ENCODE measurements around the gene MRPL58.
"Not testable (repeated sequence)": the region's sequence is repeated elsewhere in the genome, so short reads cannot be mapped to it uniquely, and the experiment has no call there.

MRPL58 gene

GRCh38 chr17:74972973-74973328 lies 39.5 kb upstream of the MRPL58 start:
- H3K9ac ChIP-seq (ENCODE audit: low read length in 2 of 2), result no peak overlapping the region
- H3K27ac ChIP-seq (ENCODE audit: low read length), result no peak overlapping the region
- peak overlapping the region; percentile 60 to 78 for H3K4me3 ChIP-seq (ENCODE audit: low read length in 2 of 2)
- peaks cover 2 to 4% of the 10 kb centered on the region in 2 donors for H3K27me3 ChIP-seq (ENCODE audit: control insufficient read depth in 1 of 2, insufficient read depth in 2 of 2, low read length in 2 of 2)
- H3K36me3 ChIP-seq (ENCODE audit: control insufficient read depth in 2 of 2, insufficient read depth in 2 of 2, low read length in 2 of 2), result no peaks in the 10 kb centered on the region
- H3K9me3 ChIP-seq (ENCODE audit: control insufficient read depth in 2 of 2, low read length in 2 of 2), result no peaks in the 10 kb centered on the region
- peaks cover 17% of the 10 kb centered on the region for H3K4me1 ChIP-seq (ENCODE audit: control insufficient read depth, insufficient read depth, low read length)

DNA sequence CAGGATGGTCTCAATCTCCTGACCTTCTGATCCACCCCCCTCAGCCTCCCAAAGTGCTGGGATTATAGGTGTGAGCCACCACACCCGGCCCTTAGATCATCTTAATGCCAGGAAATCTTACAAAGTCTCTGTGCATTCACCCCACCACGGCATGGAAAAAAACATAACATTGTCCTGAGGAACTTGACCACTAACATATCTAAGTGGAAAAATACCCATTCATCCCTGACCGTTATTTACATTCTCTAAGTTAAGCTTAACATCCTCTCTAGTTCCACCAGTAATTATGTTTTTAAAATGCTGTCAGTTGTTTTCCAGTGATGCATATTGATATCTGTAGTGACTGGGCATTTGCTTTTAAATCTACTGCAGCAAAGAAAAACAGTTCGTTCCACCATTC lies 36.5 kb upstream of the MRPL58 start:
- no peak overlapping the region for H3K4me3 ChIP-seq (ENCODE audit: low read length in 2 of 2)
- H3K36me3 ChIP-seq (ENCODE audit: control insufficient read depth in 2 of 2, insufficient read depth in 2 of 2, low read length in 2 of 2), result no peaks in the 10 kb centered on the region
- no peak overlapping the region for H3K9ac ChIP-seq (ENCODE audit: low read length in 2 of 2)
- H3K4me1 ChIP-seq (ENCODE audit: control insufficient read depth, insufficient read depth, low read length), result peaks cover 15% of the 10 kb centered on the region
- no peaks in the 10 kb centered on the region for H3K9me3 ChIP-seq (ENCODE audit: control insufficient read depth in 2 of 2, low read length in 2 of 2)
- no peak overlapping the region for H3K27ac ChIP-seq (ENCODE audit: low read length)
- H3K27me3 ChIP-seq (ENCODE audit: control insufficient read depth in 1 of 2, insufficient read depth in 2 of 2, low read length in 2 of 2), result peaks cover 0 to 4% of the 10 kb centered on the region in 2 donors

DNA sequence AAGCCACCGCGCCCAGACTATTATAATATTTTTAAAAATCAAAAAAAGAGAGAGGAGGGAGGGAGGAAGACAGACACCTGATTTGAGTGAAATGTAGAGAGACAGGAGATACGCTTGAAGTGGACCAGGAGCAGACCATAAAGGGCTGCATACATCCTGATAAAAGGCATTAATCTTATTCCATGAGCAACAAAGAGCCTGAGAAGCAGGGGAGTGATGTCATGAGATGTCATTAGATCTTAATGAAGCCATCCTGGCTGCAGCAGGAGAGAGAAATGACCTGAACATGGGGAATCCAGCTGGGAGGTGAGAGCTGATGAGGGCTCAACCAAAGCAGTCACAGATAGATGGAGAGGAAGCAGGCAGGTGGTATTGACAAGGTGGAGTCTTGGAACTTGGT lies 34.7 kb upstream of the MRPL58 start:
- H3K9ac ChIP-seq (ENCODE audit: low read length in 2 of 2), result peak overlapping the region in 1 of 2 donors; percentile 15
- H3K36me3 ChIP-seq (ENCODE audit: control insufficient read depth in 2 of 2, insufficient read depth in 2 of 2, low read length in 2 of 2), result no peaks in the 10 kb centered on the region
- no peaks in the 10 kb centered on the region for H3K9me3 ChIP-seq (ENCODE audit: control insufficient read depth in 2 of 2, low read length in 2 of 2)
- H3K4me3 ChIP-seq (ENCODE audit: low read length in 2 of 2), result no peak overlapping the region
- no peak overlapping the region for H3K27ac ChIP-seq (ENCODE audit: low read length)
- H3K4me1 ChIP-seq (ENCODE audit: control insufficient read depth, insufficient read depth, low read length), result peaks cover 18% of the 10 kb centered on the region
- peaks cover 0 to 1% of the 10 kb centered on the region in 2 donors for H3K27me3 ChIP-seq (ENCODE audit: control insufficient read depth in 1 of 2, insufficient read depth in 2 of 2, low read length in 2 of 2)

DNA sequence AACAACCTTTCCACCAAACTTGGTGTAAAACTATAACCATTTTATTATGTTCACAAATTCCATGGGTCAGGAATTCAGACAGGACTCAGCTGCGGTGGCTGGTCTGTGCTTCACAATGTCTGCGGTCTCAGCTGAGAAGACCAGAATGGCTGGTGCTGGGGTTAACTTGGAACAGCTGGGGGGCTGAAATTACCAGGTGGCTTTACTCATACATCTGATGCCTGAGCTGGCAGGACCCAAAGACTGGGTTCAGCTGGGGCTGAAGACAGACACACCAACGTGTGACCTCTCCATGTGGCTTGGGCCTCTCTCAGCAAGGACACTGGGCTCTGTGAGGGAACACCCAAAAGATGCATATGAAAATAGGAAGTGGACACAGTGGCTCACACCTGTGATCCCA lies 34.2 kb upstream of the MRPL58 start:
- H3K4me3 ChIP-seq (ENCODE audit: low read length in 2 of 2), result no peak overlapping the region
- H3K36me3 ChIP-seq (ENCODE audit: control insufficient read depth in 2 of 2, insufficient read depth in 2 of 2, low read length in 2 of 2), result no peaks in the 10 kb centered on the region
- H3K27ac ChIP-seq (ENCODE audit: low read length), result no peak overlapping the region
- H3K27me3 ChIP-seq (ENCODE audit: control insufficient read depth in 1 of 2, insufficient read depth in 2 of 2, low read length in 2 of 2), result no peaks in the 10 kb centered on the region
- peaks cover 16% of the 10 kb centered on the region for H3K4me1 ChIP-seq (ENCODE audit: control insufficient read depth, insufficient read depth, low read length)
- H3K9ac ChIP-seq (ENCODE audit: low read length in 2 of 2), result peak overlapping the region in 1 of 2 donors; percentile 15
- H3K9me3 ChIP-seq (ENCODE audit: control insufficient read depth in 2 of 2, low read length in 2 of 2), result no peaks in the 10 kb centered on the region

GRCh38 chr17:74979408-74980146 lies 32.9 kb upstream of the MRPL58 start:
- H3K4me1 ChIP-seq (ENCODE audit: control insufficient read depth, insufficient read depth, low read length), result peaks cover 16% of the 10 kb centered on the region
- no peak overlapping the region for H3K27ac ChIP-seq (ENCODE audit: low read length)
- H3K27me3 ChIP-seq (ENCODE audit: control insufficient read depth in 1 of 2, insufficient read depth in 2 of 2, low read length in 2 of 2), result no peaks in the 10 kb centered on the region
- no peaks in the 10 kb centered on the region for H3K36me3 ChIP-seq (ENCODE audit: control insufficient read depth in 2 of 2, insufficient read depth in 2 of 2, low read length in 2 of 2)
- H3K4me3 ChIP-seq (ENCODE audit: low read length in 2 of 2), result no peak overlapping the region
- no peak overlapping the region for H3K9ac ChIP-seq (ENCODE audit: low read length in 2 of 2)
- no peaks in the 10 kb centered on the region for H3K9me3 ChIP-seq (ENCODE audit: control insufficient read depth in 2 of 2, low read length in 2 of 2)

DNA sequence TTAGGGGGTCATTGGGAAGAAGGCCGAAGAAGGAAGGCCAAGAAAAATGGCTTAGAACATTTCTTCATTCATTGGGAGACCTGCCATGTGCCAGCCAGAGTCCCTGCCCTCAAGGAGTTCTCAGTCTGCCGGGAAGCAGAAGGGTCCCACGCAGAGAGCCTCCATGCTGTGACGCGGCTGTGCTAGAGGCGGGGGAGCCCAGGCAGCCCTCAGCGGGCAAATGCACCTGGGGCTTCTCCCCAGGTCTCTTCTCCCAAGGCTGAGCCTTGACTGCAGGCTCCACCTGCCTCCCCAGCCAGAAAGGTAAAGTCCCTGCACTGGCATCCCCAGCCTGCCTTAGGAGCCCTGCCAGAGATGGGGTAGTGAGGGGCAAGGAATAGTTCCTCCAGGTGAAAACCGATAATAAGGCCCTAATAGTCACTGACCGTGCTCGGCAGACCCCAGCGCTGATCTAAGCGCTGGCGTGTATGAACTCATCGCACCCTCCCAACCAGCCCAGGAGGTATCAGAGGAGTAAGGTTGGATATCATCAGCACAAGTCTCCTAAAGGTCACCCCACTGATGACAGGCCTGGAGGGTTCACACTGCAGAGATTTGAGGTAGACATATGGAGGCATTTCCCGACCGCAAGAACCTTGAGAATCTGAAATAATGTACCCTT lies 31.0 kb upstream of the MRPL58 start:
- no peaks in the 10 kb centered on the region for H3K9me3 ChIP-seq (ENCODE audit: control insufficient read depth in 2 of 2, low read length in 2 of 2)
- peak overlapping the region; percentile 77 to 88 for H3K9ac ChIP-seq (ENCODE audit: low read length in 2 of 2)
- no peaks in the 10 kb centered on the region for H3K27me3 ChIP-seq (ENCODE audit: control insufficient read depth in 1 of 2, insufficient read depth in 2 of 2, low read length in 2 of 2)
- H3K4me3 ChIP-seq (ENCODE audit: low read length in 2 of 2), result peak overlapping the region; percentile 86 to 89
- H3K4me1 ChIP-seq (ENCODE audit: control insufficient read depth, insufficient read depth, low read length), result peaks cover 16% of the 10 kb centered on the region
- H3K27ac ChIP-seq (ENCODE audit: low read length), result peak overlapping the region; percentile 90
- H3K36me3 ChIP-seq (ENCODE audit: control insufficient read depth in 2 of 2, insufficient read depth in 2 of 2, low read length in 2 of 2), result no peaks in the 10 kb centered on the region

DNA sequence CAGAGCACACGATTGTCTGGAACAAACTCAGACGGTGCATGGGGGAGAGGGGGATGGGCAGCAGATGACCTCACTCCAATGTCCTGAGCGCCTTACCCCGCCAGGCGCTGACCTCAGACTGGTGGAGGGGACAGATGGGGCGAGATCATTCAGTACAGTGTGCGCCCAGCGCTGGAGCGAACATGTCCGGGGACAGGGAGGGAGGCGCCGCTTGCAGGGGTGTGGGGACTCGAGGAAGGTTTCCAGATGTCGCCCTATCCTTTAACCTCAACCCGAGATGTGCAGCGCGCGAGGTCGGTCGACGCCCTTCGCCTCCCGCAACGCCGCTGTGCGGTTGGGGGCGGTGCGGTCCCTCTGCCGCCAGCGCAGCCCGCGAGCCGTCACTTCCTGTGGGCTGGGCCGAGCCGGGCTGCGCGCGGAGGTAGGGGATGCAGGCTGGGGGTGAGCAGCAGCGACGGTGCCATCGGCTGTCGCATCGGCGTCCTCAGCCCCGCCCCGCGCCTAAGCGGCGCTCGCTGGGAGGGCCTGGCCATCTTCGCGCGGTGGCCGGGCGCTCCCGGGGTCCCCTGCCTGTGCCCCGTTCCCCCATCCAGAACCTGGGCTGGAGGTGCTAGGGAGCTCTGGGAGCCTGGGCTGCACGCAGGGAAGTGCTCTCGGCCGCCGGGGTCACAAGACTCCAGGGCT lies 30.3 kb upstream of the MRPL58 start:
- Histone ChIP-seq H3K9me3 (ENCODE audit: control insufficient read depth in 2 of 2, low read length in 2 of 2) (no peaks in the 10 kb centered on the region), H3K4me3 (ENCODE audit: low read length in 2 of 2) (peak overlapping the region; percentile 86 to 89), H3K27ac (ENCODE audit: low read length) (peak overlapping the region; percentile 90), H3K9ac (ENCODE audit: low read length in 2 of 2) (peak overlapping the region; percentile 77 to 88), H3K36me3 (ENCODE audit: control insufficient read depth in 2 of 2, insufficient read depth in 2 of 2, low read length in 2 of 2) (no peaks in the 10 kb centered on the region), H3K4me1 (ENCODE audit: control insufficient read depth, insufficient read depth, low read length) (peaks cover 20% of the 10 kb centered on the region), H3K27me3 (ENCODE audit: control insufficient read depth in 1 of 2, insufficient read depth in 2 of 2, low read length in 2 of 2) (no peaks in the 10 kb centered on the region)

- peaks cover 22% of the 10 kb centered on the region for H3K4me1 ChIP-seq (ENCODE audit: control insufficient read depth, insufficient read depth, low read length)
Measured at GRCh38 chr17:74982663-74983313, 29.7 kb upstream of the MRPL58 start.

GRCh38 chr17:74986206-74986576 lies 26.3 kb upstream of the MRPL58 start:
- Histone ChIP-seq H3K36me3 (ENCODE audit: control insufficient read depth in 2 of 2, insufficient read depth in 2 of 2, low read length in 2 of 2) (no peaks in the 10 kb centered on the region), H3K4me3 (ENCODE audit: low read length in 2 of 2) (no peak overlapping the region), H3K9me3 (ENCODE audit: control insufficient read depth in 2 of 2, low read length in 2 of 2) (no peaks in the 10 kb centered on the region), H3K9ac (ENCODE audit: low read length in 2 of 2) (no peak overlapping the region), H3K27me3 (ENCODE audit: control insufficient read depth in 1 of 2, insufficient read depth in 2 of 2, low read length in 2 of 2) (no peaks in the 10 kb centered on the region), H3K27ac (ENCODE audit: low read length) (no peak overlapping the region), H3K4me1 (ENCODE audit: control insufficient read depth, insufficient read depth, low read length) (peaks cover 45% of the 10 kb centered on the region)

More at GRCh38 chr17:74982663-74983313, 29.7 kb upstream of the MRPL58 start:
- H3K27ac ChIP-seq (ENCODE audit: low read length), result peak overlapping the region; percentile 90
- not testable (repeated sequence) for H3K9me3 ChIP-seq (ENCODE audit: control insufficient read depth in 2 of 2, low read length in 2 of 2); H3K27me3 ChIP-seq (ENCODE audit: control insufficient read depth in 1 of 2, insufficient read depth in 2 of 2, low read length in 2 of 2); H3K36me3 ChIP-seq (ENCODE audit: control insufficient read depth in 2 of 2, insufficient read depth in 2 of 2, low read length in 2 of 2)
- H3K4me3 ChIP-seq (ENCODE audit: low read length in 2 of 2), result peak overlapping the region; percentile 86 to 89
- peak overlapping the region; percentile 77 to 88 for H3K9ac ChIP-seq (ENCODE audit: low read length in 2 of 2)

DNA sequence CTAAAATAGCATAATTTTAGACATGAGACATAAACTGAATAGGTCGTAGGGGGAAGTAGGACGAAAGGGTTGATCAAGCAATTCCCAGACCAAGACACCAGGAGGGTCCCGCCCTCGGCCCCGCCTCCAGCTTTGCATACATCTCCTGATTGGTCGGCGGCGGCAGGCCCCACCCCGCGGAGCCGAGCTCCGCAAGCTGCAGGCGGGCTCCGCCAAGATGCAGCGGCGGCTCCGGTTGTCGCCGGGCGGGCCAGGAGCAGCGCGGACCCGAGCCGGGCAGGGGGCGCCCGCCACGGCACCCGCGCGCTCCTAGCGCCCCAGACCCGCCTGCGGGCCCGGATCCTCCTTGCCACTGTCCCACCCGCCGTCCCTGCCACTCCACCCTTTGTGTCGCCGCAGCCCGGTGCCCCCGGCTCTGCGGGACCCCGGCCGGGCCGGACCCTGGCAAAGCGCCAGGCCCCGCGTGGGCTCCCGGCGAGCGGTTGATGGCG lies 25.0 kb upstream of the MRPL58 start, which contains the start of gene CDR2L:
TSS of gene CDR2L (plus strand) at position 215 of the 491 bp plus-strand sequence. CDS start 412 bp downstream, outside the sequence.
- peak within 1 kb of the TSS; percentile 99 for H3K27ac ChIP-seq (ENCODE audit: low read length)
- peak within 1 kb of the TSS; percentile 94 to 97 for H3K9ac ChIP-seq (ENCODE audit: low read length in 2 of 2)
- no peaks in the 10 kb centered on the region for H3K27me3 ChIP-seq (ENCODE audit: control insufficient read depth in 1 of 2, insufficient read depth in 2 of 2, low read length in 2 of 2)
- H3K4me3 ChIP-seq (ENCODE audit: low read length in 2 of 2), result peak within 1 kb of the TSS; percentile 89 to 95
- no peaks in the 10 kb centered on the region for H3K36me3 ChIP-seq (ENCODE audit: control insufficient read depth in 2 of 2, insufficient read depth in 2 of 2, low read length in 2 of 2)
- peaks cover 38% of the 10 kb centered on the region for H3K4me1 ChIP-seq (ENCODE audit: control insufficient read depth, insufficient read depth, low read length)
- H3K9me3 ChIP-seq (ENCODE audit: control insufficient read depth in 2 of 2, low read length in 2 of 2), result no peaks in the 10 kb centered on the region
